Astrocyte of the spinal cord (primary cell): ENCODE results near the gene MED25.

ENCODE experiments used
- DNase-seq: peaks from one replicate; pipeline ENCODE4 v3.0.0; 2011; ENCODE audit warnings: low read depth, low spot score
- H3K4me3 ChIP-seq: 2 replicates; pipeline ENCODE4 v1.5.1; 2011; ENCODE audit warnings: low read depth, mild to moderate bottlenecking, low read length, moderate library complexity
- in situ Hi-C: cut with HindIII; loops from 2 replicates; pipeline ENCODE4 v1.10.0; 2017; ENCODE audit warnings: low sequenced_read_pairs
- TF ChIP-seq, protein P1 (sequence below): IDR thresholded peaks from 2 replicates; pipeline ENCODE4 v1.5.1; 2012; ENCODE audit warnings: low read depth, mild to moderate bottlenecking, low read length, inconsistent platforms

Gene MED25

GRCh38 chr19:49862391-49863253, 44.5 kb downstream of the MED25 start:
- no peak for DNase-seq
- TF ChIP-seq, protein P1, sequence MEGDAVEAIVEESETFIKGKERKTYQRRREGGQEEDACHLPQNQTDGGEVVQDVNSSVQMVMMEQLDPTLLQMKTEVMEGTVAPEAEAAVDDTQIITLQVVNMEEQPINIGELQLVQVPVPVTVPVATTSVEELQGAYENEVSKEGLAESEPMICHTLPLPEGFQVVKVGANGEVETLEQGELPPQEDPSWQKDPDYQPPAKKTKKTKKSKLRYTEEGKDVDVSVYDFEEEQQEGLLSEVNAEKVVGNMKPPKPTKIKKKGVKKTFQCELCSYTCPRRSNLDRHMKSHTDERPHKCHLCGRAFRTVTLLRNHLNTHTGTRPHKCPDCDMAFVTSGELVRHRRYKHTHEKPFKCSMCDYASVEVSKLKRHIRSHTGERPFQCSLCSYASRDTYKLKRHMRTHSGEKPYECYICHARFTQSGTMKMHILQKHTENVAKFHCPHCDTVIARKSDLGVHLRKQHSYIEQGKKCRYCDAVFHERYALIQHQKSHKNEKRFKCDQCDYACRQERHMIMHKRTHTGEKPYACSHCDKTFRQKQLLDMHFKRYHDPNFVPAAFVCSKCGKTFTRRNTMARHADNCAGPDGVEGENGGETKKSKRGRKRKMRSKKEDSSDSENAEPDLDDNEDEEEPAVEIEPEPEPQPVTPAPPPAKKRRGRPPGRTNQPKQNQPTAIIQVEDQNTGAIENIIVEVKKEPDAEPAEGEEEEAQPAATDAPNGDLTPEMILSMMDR = peak; percentile 31
- no peak overlapping the region for H3K4me3 ChIP-seq
- in situ Hi-C loops = no loop called here

DNA sequence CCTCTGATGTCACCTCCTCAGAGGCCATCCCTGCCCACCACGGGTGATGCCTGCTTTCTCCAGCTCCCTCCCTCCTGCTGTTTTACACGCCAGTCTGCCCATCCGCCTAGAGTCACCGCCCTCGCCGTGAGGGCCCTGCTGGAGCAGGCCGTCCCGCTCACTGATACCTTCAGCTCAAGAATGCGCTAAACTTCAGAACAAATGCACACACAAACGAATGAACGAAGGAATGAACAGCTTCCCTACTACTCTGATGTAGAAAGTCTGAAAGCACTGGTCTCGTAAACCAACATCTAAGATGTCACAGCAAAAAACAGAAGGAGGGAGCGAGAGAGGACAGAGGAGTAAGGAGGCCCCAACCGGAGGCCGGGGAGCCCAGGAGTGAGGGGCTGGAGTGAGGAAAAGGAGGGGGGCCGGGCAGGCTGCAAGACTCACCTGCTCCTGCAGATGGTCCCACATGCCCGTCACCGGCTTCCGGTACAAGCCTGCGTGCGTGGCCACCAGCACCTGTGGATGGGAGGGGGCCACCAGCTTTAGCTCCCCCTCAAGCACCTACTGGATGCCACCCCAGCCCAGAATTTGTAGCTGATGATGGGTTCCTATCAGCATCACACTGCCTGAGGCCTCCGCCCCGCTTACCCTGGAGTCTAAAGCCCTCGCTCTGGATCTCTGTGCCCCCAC, 45.3 kb downstream of the MED25 start:
- no peak for DNase-seq
- TF ChIP-seq, protein P1 = no peak
- in situ Hi-C loops = no loop called here
- no peak overlapping the region for H3K4me3 ChIP-seq

DNA sequence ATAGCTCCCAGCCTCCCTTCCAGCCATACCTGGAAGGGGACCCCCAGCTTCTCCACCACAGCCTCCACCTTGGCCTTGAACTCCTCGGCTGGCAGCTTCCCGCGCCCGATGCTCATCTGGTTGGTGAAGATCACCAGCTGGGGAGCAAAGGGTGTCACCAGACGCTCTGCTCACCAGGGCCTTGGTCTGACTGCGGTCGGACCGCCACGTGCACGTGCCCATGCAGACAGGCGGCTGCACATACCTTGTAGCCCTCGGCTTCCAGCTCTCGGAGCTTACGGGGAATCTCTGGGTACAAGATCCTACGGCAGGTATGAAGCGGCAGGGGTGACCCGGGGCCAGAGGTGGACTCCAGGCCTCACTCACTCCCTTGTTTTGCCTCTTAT, 45.8 kb downstream of the MED25 start:
- no peak overlapping the region for H3K4me3 ChIP-seq
- in situ Hi-C loops = no loop called here
- no peak for DNase-seq
- TF ChIP-seq, protein P1 = no peak

DNA sequence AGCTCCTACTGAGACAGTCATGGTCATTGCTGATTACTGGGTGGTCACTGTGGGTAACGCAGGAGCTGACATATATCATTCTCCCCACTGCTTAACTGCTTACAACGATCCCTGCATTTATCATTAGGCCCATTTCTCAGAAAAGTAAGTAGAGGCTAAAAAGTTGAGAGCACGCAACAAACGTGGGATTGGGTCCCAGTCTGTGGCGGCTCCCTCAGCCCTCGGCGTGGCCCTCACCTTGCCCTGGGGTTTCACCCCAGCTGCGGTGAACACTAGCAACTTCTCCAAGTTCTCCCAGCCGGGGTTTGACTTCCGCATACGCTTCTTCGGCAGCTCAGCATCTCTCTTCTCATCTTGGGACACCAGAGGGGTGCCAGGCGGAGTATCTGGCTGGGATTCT, 46.8 kb downstream of the MED25 start:
- in situ Hi-C loops = no loop called here
- no peak for DNase-seq
- H3K4me3 ChIP-seq = no peak overlapping the region
- TF ChIP-seq, protein P1 = no peak

DNA sequence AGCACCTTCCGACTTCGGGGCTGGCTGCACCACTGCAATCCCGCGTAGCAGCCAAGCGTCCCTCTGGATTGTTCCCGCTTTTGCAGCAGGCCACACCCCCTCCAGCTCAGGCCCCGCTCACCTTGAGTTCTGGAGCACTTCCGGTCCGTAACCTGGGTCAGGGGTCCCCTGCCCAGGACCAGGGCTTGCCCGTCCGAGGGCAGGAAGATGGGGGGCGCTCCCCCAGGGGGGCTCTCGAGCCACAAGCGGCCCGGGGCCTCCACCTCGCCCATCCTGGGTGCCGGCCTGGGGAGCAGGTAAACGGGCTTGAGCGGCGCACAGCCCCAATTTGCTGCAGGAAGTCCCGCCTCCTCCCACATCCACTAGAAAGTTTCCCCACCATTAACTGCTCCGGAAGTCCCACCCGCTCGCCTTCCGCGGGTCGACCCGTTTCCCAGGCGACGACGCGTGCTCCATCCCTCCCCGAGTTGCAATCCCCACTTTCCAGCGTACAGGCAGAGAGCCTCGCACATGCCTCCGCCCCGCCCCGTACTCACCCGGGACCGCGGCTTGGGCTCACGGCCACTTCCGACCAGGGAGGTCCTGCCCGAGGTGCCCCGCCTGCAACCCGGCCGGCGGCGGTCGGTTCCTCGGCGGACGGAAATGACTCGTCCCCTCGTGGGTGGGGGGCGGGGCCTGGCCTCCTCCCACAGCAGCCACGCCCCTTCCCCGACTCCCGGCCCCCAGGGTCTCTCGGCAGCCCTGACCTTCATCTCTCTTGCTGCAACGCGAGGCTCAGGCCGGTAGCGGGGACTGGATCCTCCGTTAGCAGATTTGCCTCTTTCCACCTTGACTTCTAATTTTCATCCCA, 49.1 kb downstream of the MED25 start, which contains the start of gene PNKP:
TSS of gene PNKP (minus strand) at position 644 of the 850 bp plus-strand sequence. CDS start at position 272, 372 bp downstream.
- TF ChIP-seq, protein P1 = no peak
- H3K4me3 ChIP-seq = peak within 1 kb of the TSS; percentile 66
- in situ Hi-C loops = no loop called here
- peak; percentile 91 for DNase-seq

DNA sequence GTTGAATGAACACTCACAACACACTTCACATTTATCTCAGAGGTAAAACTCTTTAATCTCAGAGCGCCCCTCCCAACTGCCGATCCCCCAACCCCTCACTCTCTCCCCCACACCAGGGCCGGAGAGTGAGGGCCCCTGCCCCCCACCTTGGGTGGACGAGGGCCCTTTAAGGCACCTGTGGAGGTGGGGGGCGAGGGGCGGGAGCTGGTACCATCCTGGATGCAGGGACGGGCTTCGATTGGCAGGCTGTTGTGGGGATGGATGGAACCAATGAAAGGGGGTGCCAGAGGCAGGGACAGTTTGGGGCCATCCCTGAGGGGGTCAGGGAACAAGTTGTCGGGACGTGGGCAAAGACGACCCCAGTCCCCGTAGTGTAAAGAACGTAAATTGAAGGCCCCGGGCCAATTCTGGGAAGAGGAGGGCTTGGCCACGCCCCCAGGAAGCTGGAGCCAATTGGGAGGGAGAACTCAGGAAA, 51.0 kb downstream of the MED25 start:
- in situ Hi-C loops = no loop called here
- TF ChIP-seq, protein P1 = no peak
- H3K4me3 ChIP-seq = peak overlapping the region; percentile 48
- DNase-seq = no peak
